GM18498 (cell line): ENCODE data around the gene RTP2.
A peak's percentile ranks its signal among the peaks of the same experiment; 100 is the strongest.
"Not testable (repeated sequence)": the region's sequence is repeated elsewhere in the genome, so short reads cannot be mapped to it uniquely, and the experiment has no call there.

Experiments used
- ATAC-seq: cut with Tn5 transposase; IDR thresholded peaks from one replicate; pipeline ENCODE4 v1.9.1; 2021; ENCODE audit warnings: mild to moderate bottlenecking, moderate library complexity; ENCODE audit not compliant: unreplicated experiment

RTP2 gene

DNA sequence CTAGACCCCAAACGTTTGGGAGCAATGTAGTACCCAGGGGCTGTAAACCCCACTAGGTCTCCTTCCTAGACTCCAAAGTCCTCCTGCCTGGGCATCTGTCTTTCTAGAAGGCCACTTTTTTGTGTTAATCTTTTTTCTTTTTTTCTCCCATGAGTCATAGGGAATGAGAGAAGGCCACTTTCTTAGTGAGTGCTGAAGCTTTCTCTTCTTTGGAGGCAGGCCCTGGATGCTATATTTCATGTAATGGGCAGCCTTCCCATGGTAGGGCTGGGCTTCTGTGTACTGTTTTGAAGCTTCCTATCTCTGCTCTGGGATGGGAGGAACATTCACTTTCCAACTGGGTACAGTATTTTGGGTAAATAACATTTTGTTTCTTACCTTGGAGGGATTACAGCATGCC, 15.2 kb upstream of the RTP2 start:
- ATAC-seq: no peak

DNA sequence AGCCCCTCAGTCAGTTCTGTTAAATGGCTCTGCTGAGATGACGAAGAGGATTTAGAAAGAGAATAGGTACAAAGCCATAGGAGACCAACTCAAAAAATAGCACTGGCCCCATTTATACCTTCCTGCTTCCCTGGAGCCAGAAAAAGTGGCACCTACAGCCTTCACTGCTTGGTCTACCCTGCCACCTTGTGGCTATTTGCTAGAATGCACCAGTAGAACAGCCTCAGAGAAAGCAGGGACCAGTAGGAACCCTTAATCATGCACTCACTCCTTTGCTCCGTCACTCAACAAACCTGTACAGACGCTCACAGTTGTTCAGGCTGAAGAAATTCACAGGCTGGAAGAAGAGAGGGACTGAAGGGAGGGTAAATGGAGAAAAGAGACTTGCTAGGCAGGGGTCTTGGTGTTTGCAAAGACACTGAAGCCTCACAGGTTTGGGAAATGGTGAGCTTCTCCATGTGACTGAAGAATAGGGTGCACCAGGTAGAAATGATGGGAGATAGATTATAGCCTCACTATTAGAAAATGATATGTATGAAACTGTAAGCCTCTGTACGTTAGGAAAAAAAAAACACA, 12.1 kb upstream of the RTP2 start:
- peak; percentile 95 for ATAC-seq

DNA sequence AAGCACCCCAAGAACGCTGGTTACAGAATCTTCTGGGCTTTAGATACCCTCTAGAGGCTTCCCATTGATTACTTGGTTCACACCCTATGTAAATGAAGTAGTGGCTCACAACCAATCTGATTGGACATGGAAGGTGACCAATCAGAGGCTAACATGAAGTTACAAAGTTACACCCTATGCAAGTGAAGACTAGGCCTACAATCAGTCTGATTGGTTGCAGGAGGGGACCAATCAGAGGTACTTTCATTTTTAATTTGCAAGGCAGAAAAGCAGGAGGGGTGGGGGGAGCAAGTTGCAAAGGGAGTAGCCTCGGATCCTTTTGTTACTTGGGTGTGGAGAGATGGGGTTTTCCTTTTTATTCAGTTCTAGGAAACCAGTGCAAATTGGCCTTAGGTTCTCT, 11.1 kb upstream of the RTP2 start:
- ATAC-seq: no peak

DNA sequence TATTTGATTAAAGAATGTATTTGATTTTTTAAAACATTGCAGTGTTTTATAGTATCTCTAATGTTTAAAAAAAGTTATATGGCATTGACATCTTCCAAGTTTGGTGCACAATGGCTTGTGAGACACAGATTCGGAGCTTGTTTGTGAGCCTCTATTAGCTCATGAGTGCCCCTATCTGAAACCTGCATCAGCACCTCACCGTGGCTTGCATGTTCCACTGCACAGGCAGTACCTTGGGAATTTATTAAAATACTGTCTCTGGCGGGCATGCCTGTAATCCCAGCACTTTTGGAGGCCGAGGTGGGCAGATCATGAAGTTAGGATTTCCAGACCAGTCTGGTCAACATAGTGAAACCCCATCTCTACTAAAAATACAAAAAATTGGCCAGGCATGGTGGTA, 6.8 kb upstream of the RTP2 start:
- no peak for ATAC-seq

DNA sequence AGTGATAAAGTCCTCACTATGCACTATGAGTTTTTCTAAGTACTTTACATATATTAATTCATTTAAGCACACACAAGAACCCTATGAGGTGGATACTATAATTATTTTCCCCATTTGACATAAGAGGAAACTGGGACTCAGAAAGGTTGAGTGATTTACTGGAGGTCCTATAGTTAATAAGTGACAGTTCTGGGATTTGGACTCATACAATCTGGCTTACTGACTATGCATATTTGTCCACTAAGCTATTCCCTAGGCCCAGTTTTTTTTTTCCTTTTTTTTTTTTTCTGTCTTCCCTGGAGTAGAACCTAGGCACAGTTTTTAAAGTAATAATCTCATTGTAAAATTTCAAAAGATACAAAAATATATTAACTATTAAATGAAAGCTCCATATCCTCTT, 6.3 kb upstream of the RTP2 start:
- no peak for ATAC-seq

DNA sequence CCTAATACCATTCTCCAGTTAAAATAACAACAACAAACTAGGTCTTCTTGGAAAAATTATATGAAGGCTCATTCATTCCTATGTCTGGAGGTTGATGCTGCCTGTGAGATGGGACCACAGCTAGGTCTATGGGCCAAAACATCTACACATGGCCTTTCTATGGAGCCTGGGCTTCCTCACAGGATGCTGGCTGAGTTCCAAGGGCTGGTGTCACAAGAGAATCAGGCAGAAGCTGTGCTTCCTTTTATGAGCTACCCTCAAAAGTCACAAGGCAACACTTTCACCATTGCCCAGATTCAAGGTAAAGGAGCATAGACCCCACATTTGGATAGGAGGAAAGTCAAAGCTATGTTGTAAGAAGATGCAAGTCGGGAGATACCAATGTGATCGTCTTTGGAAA, 4.6 kb upstream of the RTP2 start:
- ATAC-seq: no peak

DNA sequence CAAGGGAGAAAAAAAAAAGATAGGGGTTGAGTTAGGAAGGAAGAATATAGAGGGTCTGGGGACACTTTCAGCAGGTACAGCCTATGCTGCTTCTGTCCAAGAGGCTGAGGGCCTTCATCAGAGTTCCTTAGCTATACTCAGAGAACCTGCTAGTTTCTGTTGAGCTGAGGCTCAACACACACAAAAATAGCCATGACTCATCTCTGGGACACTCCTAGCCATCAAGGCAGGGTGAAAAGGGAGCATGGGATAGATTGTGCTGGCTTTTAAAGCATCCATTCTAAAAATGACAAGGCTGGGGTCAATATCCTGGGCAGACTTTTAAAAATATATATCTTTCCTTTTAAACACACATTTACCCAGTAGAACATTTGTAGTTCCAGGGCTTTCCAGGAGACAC, 2.8 kb upstream of the RTP2 start:
- no peak for ATAC-seq

DNA sequence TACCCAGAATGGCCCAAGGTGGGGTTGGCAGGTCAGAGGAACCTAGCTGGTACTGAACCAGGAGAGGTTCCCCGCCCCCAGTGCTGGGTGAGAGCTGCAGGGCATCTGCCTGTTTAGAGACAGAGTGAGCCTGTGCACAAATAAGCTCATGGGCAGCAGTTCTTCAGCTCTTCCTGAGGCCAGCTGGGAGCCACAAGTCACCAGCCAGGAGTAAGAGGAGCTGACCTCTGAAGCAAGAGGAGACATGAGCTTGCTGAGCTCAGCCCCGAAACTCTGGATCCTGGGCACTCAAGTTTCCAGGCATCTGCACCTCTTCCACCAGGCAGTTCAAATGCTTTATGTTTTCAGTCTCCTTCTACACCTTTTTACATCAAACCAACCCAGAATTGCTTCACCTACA, 2.1 kb downstream of the RTP2 start:
- no peak for ATAC-seq

DNA sequence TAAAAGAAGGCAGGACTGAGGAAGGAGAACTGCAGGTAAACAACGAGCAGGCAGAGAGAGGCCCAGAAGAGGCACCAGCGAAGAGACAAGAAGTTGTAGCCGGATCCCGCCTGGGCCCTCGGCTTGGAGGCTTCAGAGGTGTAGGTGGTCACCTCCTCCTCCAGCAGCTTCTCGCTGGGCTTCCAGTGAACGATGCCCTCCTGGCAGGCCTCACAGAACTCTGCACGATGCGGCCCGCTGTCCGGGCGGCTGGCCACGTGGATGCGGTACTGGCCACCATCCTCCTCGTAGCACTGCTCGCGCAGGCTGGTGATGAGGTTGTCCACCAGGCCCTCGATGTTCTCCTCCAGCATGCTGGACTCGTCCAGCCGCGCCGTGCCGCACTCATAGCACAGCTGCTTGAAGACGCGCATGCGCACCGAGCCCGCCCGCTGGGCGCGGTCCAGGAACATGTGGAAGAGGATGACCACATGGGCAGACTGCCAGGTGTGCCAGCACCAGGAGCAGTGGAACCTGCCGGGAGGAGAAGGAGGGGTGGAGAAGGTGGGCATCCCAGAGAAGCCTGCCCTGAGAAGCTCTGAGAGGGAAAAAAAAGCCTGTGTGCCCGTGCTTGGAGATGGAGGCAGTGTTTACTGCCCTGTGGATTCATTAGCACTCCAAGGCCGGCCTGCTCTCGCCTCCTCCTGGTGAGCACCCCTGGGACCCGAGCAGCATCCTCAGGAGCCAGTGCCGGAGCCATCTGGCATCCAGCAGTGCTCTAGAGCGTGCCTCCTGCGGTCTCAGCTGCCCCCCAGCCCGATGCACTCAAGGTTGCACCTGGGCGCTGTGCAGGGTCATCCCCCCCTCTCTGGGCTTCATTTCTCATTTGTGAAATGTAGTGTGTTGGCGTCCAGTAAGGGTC, 3.6 kb downstream of the RTP2 start:
- no peak for ATAC-seq

DNA sequence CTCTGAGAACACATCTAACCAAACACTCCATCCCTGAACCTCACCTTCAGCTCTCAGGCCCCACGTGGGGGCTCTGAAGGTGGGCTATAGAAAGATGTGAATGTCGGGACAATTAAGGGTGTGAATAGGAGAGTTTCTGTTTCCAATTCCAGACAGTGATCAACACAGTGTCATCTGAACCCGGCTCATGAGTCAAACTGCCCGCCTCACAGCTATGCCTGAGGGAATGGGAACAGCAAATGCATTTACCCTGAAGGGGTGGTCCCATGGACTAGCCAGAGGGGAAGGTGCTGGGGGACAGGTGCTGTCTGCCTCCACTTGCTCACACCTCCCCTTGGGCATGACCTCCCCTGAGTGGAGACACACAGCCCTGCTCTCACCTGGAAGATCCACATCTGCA, 6.3 kb downstream of the RTP2 start:
- no peak for ATAC-seq

DNA sequence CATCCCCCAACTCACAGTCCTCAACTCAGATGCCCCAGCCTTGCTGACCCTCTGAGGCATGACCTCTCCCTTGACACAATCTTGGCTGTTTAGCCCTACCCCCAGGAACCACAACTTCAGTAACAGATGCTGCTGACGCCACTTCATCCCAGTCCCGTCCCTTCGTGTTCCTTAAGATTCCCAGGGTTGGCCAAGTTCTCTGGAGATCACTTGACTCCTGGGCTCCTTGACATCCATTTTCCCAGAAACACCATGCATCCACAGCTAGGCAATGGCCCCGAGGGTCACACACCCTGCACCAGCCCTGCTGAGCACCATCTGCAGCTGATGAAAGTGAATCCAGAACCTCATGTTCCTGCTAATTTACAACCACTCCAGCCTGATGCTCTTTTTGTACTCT, 6.9 kb downstream of the RTP2 start:
- no peak for ATAC-seq

DNA sequence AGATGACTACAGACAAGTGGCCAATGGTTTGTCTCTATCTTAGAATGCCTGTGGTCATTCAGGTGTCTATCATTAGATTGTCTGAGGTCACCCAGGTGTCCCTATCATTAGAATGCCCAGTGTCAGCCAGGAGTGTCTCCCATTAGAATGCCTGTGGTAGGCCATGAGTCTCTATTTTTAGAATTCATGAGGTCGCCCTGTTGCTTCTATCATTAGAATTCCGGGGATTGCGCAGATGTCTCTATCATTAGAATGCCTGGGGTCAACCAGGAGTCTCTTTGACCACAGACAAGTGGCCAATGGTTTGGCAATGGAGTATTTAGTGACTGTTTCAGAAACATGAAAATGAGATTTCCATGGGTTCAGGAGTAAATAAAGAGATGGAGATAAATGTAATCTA, 7.6 kb downstream of the RTP2 start:
- no peak for ATAC-seq

DNA sequence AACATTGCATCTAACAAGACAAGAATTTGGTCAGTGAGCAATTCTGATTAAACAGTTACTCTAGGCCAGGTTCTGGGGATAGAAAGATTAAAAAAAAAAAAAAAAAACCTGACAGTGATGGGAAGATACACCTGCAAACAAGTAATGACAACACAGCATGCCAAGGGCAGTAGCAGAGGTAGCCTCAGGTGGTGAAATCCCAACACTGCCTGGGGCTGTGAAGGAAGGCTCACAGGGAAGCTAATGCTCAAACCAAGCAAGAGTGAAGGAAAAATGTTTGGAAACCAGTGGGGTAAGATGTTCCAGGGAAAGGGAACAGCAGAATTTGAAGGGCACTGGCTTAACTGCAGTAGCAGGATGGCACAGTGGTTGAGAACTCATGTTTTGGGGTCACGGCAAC, 8.9 kb downstream of the RTP2 start:
- ATAC-seq: no peak

DNA sequence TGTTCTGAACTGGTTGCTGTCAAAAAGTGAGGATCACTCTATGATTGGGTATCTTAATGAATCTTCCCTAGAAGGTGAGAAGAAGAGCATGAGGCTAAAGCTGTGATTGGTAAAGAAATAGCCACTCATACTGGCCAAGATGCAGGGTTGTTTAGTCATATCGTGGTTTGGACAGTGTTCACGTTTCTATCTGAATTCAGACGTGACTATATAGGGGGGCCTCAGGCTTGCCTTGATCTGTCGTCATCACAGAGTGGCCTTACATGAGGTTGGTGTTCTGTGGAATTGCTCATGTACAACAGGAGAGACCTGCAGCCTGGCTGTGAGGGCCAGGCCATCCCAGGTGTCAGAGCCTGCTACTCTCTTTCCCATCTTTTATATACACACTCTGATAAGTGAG, 12.4 kb downstream of the RTP2 start:
- no peak for ATAC-seq

DNA sequence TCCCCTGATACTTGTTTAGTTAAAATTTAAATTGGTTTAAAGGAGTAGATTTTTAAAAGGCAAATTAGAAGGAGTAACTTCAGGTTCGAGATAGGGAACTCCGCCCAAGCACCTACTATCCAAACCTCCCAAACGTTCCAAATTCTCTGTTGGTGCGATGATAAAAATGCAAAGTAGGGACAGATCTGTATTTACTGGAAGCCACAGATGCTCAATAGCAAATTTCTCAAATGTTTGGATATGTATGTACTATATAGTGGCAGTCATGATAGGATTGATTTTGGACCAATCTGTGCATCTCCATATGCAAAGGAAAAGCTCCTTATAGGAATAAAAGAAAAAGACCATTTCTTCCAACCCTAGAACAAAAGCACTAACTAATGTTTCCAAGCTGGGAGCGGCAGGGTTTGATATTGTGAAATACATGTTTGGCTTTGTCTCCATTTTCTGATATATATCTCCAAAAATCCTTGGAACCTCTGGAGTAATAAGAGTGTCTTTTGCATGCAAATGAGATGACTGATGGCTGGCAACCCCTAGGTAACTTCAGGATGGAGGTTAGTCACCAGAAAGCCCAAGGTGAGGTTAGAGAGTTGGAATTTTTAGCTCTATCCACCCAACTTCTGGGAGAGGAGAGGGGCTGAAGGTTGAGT, 15.6 kb downstream of the RTP2 start:
- ATAC-seq: no peak

DNA sequence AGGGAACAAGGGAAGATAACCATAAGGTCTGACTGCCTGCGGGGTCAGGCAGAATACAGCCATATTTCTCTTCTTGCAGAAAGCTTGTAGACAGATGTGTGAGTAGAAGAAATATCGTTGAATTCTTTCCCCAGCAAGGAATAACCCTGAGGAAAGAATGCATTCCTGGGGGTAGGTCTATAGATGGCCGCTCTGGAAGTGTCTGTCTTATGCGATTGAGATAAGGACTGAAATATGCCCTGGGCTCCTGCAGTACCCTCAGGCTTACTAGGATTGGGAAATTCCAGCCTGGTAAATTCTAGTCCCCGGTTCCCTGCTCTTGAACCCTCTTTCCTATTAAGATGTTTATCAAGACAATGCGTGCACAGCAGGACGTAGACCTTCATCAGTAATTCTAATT, 16.4 kb downstream of the RTP2 start:
- no peak for ATAC-seq

DNA sequence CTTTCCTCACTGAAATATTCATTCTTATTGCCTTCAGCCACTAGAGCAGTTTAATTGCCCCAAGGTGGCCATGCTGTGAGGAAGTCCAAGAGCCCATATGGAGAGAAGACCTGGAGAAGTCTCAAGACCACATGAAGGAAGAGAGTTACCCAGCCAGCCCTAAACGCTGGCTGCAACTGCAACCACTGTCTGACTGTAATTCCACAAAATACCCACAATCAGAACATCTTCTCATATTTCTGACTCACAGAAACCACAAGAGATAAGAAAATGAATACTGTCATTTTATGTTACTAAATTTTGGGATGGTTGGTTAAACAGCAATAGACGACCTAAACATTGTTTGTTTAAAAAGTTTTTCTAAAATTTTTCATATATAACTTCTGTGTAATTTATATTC, 17.5 kb downstream of the RTP2 start:
- no peak for ATAC-seq

DNA sequence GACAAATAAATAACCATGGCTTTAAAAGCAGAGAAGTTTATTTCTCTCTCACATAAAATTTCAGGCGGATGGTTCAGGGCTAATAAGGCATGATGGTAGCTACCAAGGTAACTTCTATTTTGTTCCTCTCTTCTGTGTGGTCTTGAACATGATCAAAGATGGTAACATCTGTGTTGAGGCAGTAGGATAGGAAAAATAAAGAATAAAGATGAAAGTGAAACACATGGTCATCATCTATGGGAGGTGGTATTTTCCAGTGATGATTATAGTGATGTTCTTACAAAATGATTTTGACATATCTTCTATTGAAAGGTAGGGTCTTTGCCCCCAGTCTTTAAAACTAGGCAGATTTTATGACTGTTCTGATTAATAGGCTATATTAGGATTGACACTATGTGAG, 17.9 kb downstream of the RTP2 start:
- no peak for ATAC-seq

DNA sequence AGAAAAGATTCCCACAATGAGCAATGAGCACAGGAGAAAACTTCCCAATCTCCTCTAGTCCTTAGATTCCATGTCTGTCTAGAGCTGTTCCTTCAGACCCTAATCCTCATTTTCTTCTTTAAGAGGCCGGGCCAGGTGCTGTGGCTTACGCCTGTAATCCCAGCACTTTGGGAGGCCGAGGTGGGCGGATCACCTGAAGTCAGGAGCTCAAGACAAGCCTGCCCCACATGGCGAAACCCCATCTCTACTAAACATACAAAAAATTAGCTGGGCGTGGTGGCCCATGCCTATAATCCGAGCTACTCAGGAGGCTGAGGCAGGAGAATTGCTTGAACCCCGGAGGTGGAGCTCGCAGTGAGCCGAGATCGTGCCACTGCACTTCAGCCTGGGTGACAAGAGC, 20.6 kb downstream of the RTP2 start:
- ATAC-seq: not testable (repeated sequence)

DNA sequence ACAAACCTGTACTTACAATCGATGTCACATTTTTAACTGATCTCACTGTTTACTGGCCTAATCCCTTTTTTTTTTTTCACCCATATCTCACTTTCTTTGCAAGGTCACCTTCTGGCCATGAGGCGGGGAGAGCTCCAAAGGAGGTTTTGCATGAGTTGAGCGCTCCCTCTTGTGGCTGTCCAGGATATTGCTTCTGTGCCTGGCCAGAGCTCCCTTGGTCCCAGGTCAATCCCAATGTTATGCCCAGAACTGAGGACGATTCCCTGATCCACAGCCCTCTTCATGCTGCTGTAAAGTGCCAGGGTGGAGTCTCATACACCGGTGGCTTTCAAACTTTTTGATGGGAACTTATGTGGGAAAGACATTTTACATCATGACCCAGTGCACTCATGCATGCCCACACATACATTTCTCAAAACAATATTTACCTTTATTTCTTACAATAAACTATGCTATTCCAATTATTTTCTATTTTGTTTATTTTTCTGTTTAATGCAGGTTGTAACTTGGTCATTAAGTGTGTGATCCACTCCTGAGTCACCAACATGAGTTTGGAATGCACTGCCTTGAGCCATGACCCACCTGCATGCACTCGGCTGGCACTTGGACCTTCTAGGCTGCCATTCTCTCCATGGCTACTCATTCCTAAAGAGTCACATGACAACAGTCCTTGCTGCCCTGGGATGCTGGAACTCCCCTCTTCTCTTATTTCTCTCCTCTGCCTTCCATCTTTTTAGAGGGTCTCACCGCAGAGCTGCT, 22.5 kb downstream of the RTP2 start:
- ATAC-seq: peak; percentile 83

DNA sequence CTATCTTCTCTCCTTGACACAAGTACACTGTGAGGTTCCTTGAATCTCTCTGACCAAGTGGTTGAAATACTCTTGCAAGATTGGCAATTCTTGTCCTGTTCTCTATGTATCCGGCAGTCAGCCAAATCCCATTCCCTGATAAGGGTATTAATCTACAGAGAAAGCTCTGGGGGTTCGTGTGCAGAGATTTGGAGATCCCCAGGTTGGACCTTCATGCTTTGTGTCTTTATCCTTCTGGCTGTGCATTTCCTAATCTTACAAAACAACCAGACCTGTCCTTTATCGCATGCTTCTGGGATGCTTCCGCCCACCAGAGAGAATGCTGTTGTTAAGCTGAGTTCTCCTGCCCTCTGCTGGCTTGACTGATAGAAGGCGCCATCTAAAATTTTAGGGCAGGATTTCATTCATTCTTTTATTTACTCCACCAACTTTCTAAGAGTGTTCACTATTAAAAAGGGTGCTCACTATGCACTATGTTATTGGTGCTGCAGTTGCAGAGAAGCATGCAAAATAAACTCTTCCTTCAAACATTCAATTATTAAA, 23.6 kb downstream of the RTP2 start:
- no peak for ATAC-seq
